A549 (cell line): ENCODE measurements around the gene TAF11L13. TPM values are rescaled to one million over a fixed set of nuclear protein-coding genes. Genes with fewer than 3 reads are reported as not detected.
A peak's percentile ranks its signal among the peaks of the same experiment; 100 is the strongest.
"Not testable (repeated sequence)": the region's sequence is repeated elsewhere in the genome, so short reads cannot be mapped to it uniquely, and the experiment has no call there.

Experiments used
- ATAC-seq, 2 experiments: fragments of 200-7000 bp in 1 of 2; fragments of >200 bp in 1 of 2; cut with Nextera tagmentation in 1 of 2; cut with Tn5 transposase in 1 of 2; 3 replicates each; pipeline versions ENCODE4 v1.8.0 to v1.9.1; 2018 to 2020; ENCODE audit warnings: mild to moderate bottlenecking in 1 of 2, moderate library complexity in 1 of 2
- CTCF ChIA-PET: fragments of 300-600 bp; sonication (Branson Sonifier 250); formaldehyde crosslinking; extraction: SDS; loops from one replicate; lab custom pipeline; 2021; ENCODE audit warnings: antibody characterized with exemption, inconsistent platforms; lab: Yijun Ruan, JAX
- POLR2A ChIA-PET: fragments of 350-600 bp; formaldehyde crosslinking; extraction: SDS; loops from one replicate; lab custom pipeline; 2021; ENCODE audit warnings: antibody characterized with exemption, inconsistent platforms; lab: Yijun Ruan, JAX
- DNase-seq, 2 experiments: peaks; one replicate each; pipeline versions ENCODE4 v3.0.0 to v3.0.0-alpha.2; 2011 to 2016; ENCODE audit warnings: low read depth in 1 of 2, low spot score in 1 of 2
- FAIRE-seq: peaks from 2 replicates; lab custom pipeline; 2011; peaks lifted over from hg19 to GRCh38; lab: Jason Lieb, UNC
- H3K27ac ChIP-seq, 2 experiments: fragments of >200 bp; sonication (Bioruptor Twin); formaldehyde crosslinking; 3 replicates each; pipeline ENCODE4 v1.5.1; 2016 to 2017
- H3K4me1 ChIP-seq: fragments of >200 bp; sonication (Bioruptor Twin); formaldehyde crosslinking; 3 replicates; pipeline ENCODE4 v1.6.1; 2016
- H3K4me2 ChIP-seq: fragments of >200 bp; sonication (Bioruptor Twin); formaldehyde crosslinking; 3 replicates; pipeline ENCODE4 v1.6.1; 2016
- H3K4me3 ChIP-seq: fragments of >200 bp; sonication (Bioruptor Twin); formaldehyde crosslinking; 3 replicates; pipeline ENCODE4 v1.5.1; 2016
- H3K9me3 ChIP-seq: fragments of >200 bp; sonication (Bioruptor Twin); formaldehyde crosslinking; 3 replicates; pipeline ENCODE4 v1.6.1; 2016
- ATOH8 ChIP-seq: fragments of 250-450 bp; sonication (Bioruptor Pico); IDR thresholded peaks from 2 replicates; pipeline ENCODE4 v1.5.0; 2020; ENCODE audit warnings: low read depth, mild to moderate bottlenecking, moderate library complexity
- CBX2 ChIP-seq: fragments of 200-600 bp; sonication (generic); IDR thresholded peaks from 2 replicates; pipeline ENCODE4 v1.6.1; 2016; ENCODE audit warnings: low read depth, mild to moderate bottlenecking, borderline replicate concordance
- CBX8 ChIP-seq: fragments of 200-600 bp; sonication (generic); IDR thresholded peaks from 2 replicates; pipeline ENCODE4 v1.6.1; 2016
- CEBPB ChIP-seq, 2 experiments: fragments of >200 bp in 1 of 2; sonication (Bioruptor Twin) in 1 of 2; formaldehyde crosslinking in 1 of 2; IDR thresholded peaks; 2 replicates each; pipeline ENCODE4 v1.6.1; 2012 to 2016
- CHD2 ChIP-seq: fragments of 150-350 bp; IDR thresholded peaks from 2 replicates; pipeline ENCODE4 v1.6.1; 2014; ENCODE audit warnings: low read length; ENCODE audit not compliant: partially characterized antibody
- CHD4 ChIP-seq: fragments of 200-600 bp; sonication (generic); IDR thresholded peaks from 2 replicates; pipeline ENCODE4 v1.6.1; 2016; ENCODE audit warnings: antibody characterized with exemption, mild to moderate bottlenecking, borderline replicate concordance
- CTCF ChIP-seq: fragments of >200 bp; sonication (Bioruptor Twin); formaldehyde crosslinking; IDR thresholded peaks from 3 replicates; pipeline ENCODE4 v1.5.1; 2016
- EHF ChIP-seq: fragments of 250-450 bp; sonication (Bioruptor Pico); IDR thresholded peaks from 2 replicates; pipeline ENCODE4 v1.5.0; 2020; ENCODE audit warnings: mild to moderate bottlenecking
- EP300 ChIP-seq, 2 experiments: fragments of >200 bp; sonication (Bioruptor Twin); formaldehyde crosslinking; IDR thresholded peaks; 2 replicates in 1 of 2; 3 replicates in 1 of 2; pipeline ENCODE4 v1.6.1; 2016 to 2017
- FOSL2 ChIP-seq, 2 experiments: fragments of 450-650 bp in 1 of 2; fragments of >200 bp in 1 of 2; sonication (Bioruptor Twin) in 1 of 2; formaldehyde crosslinking; IDR thresholded peaks; 2 replicates each; pipeline versions ENCODE4 v1.5.0 to v1.6.1; 2016 to 2020; ENCODE audit warnings: mild to moderate bottlenecking in 1 of 2, moderate library complexity in 1 of 2
- FOXS1 ChIP-seq: fragments of 250-450 bp; sonication (Bioruptor Pico); IDR thresholded peaks from 2 replicates; pipeline ENCODE4 v1.5.0; 2020; ENCODE audit warnings: mild to moderate bottlenecking, moderate library complexity
- HEYL ChIP-seq: fragments of 250-450 bp; sonication (Bioruptor Pico); IDR thresholded peaks from 2 replicates; pipeline ENCODE4 v1.8.0; 2021; ENCODE audit warnings: mild to moderate bottlenecking, moderate library complexity
- HOXB13 ChIP-seq: fragments of 250-450 bp; sonication (Bioruptor Pico); IDR thresholded peaks from 2 replicates; pipeline ENCODE4 v1.5.0; 2020; ENCODE audit warnings: low read depth, mild to moderate bottlenecking, moderate library complexity
- JUNB ChIP-seq: fragments of >200 bp; sonication (Bioruptor Twin); formaldehyde crosslinking; IDR thresholded peaks from 2 replicates; pipeline ENCODE4 v1.6.1; 2016
- KDM1A ChIP-seq: fragments of 200-600 bp; sonication (generic); IDR thresholded peaks from 2 replicates; pipeline ENCODE4 v1.6.1; 2016; ENCODE audit warnings: low read depth, mild to moderate bottlenecking
- MAZ ChIP-seq: fragments of 150-350 bp; IDR thresholded peaks from 2 replicates; pipeline ENCODE4 v1.6.1; 2014; ENCODE audit warnings: antibody characterized with exemption, low read depth, low read length, borderline replicate concordance
- NFE2L2 ChIP-seq: fragments of 150-350 bp; conservative IDR thresholded peaks from 2 replicates; pipeline ENCODE4 v1.6.1; 2014; ENCODE audit warnings: low read length
- POLR2AphosphoS2 ChIP-seq: conservative IDR thresholded peaks from 2 replicates; pipeline ENCODE4 v1.6.1; 2012; ENCODE audit warnings: low read length, improper control_type of control experiment, inconsistent platforms
- RARB ChIP-seq: fragments of 250-450 bp; sonication (Bioruptor Pico); IDR thresholded peaks from 2 replicates; pipeline ENCODE4 v1.8.0; 2021; ENCODE audit warnings: mild to moderate bottlenecking, moderate library complexity
- RFX5 ChIP-seq: fragments of 450-650 bp; IDR thresholded peaks from 2 replicates; pipeline ENCODE4 v1.7.1; 2014; ENCODE audit warnings: antibody characterized with exemption, mild to moderate bottlenecking, moderate library complexity
- TFCP2L1 ChIP-seq: fragments of 250-450 bp; sonication (Bioruptor Pico); IDR thresholded peaks from 2 replicates; pipeline ENCODE4 v1.5.0; 2021; ENCODE audit warnings: mild to moderate bottlenecking
- TP53 ChIP-seq: fragments of 250-450 bp; sonication (Bioruptor Pico); IDR thresholded peaks from 2 replicates; pipeline ENCODE4 v1.5.0; 2021; ENCODE audit warnings: mild to moderate bottlenecking, moderate library complexity
- USF2 ChIP-seq: fragments of 450-650 bp; IDR thresholded peaks from 2 replicates; pipeline ENCODE4 v1.6.1; 2014; ENCODE audit warnings: antibody characterized with exemption
- ZNF302 ChIP-seq: fragments of 250-450 bp; sonication (Bioruptor Pico); IDR thresholded peaks from 2 replicates; pipeline ENCODE4 v1.9.0; 2021; ENCODE audit warnings: inconsistent platforms, mild to moderate bottlenecking, moderate library complexity
- WGBS: methylation state at CpG from one replicate; pipeline ENCODE4 v1.1.6; 2017; ENCODE audit errors: missing lambda C conversion rate; 5-methylcytosine and 5-hydroxymethylcytosine counted together
- polyA plus RNA-seq, 4 experiments: library from polyadenylated mRNA; depleted of rRNA in 3 of 4; stranded (reverse); fragments of >200 nt; fragmentation: RNase III in 1 of 4; extraction: RNeasy Plus Mini Kit Qiagen cat#74134 plus additional on column Dnase treatment in 1 of 4; gene quantifications; 2 replicates in 3 of 4; 3 replicates in 1 of 4; pipeline ENCODE4 v1.2.3, GENCODE V29; 2011 to 2017
- TF ChIP-seq, protein P1 (sequence below): fragments of 200-600 bp; sonication (generic); IDR thresholded peaks from 2 replicates; pipeline ENCODE4 v1.6.1; 2016; ENCODE audit warnings: antibody characterized with exemption, mild to moderate bottlenecking, moderate library complexity
- TF ChIP-seq, protein P2 (sequence below): IDR thresholded peaks from 2 replicates; pipeline ENCODE4 v1.6.1; 2012; ENCODE audit warnings: low read depth, borderline replicate concordance

TAF11L13 gene
- polyA plus RNA-seq, 2 of the 4 experiments (the other 2 are of a cell fraction) = not detected

GRCh38 chr5:17610092-17610491 is 21.8 kb upstream of the TAF11L13 start, which contains the start of gene TAF11L12:
TAF11L12 (plus strand) TSS chr5:17610392.
- ATAC-seq, CTCF ChIA-PET, H3K27ac ChIP-seq, H3K4me1 ChIP-seq, H3K4me3 ChIP-seq, H3K9me3 ChIP-seq, POLR2A ChIA-PET, DNase-seq, H3K4me2 ChIP-seq: not testable (repeated sequence)
- peak; percentile 56 for FAIRE-seq
- WGBS = 88% methylated on average over 2 of the region's 2 CpGs

- CTCF ChIA-PET = no interaction called here
- WGBS = 87% methylated on average over 16 of the region's 17 CpGs
Measured at GRCh38 chr5:17614872-17615605, 16.8 kb upstream of the TAF11L13 start.

DNA sequence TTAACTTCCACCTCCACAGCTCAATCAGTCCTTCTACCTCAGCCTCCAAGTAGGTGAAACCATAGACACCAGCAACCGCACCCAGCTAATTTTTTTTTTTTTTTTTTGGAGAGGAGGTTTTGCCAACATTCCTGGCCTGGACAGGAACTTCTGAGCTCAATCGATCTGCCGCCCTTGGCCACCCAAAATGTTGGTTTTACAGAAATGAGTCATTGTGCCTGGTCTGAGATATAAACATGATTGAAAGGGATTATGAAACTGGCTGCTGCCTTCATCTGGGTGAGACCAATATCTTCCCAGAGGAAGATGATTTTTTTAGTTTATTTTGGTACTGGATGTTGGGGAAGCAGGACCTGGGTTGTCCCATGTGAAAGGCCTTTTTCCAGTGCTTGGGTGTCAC is 12.5 kb upstream of the TAF11L13 start:
- Histone ChIP-seq H3K4me1 (peaks cover 7% of the 10 kb centered on the region), H3K27ac (peak overlapping the region in 1 of 2 experiments; percentile 55; a peak in 2 of 6 replicates), H3K4me3 (no peak overlapping the region), H3K9me3 (no peaks in the 10 kb centered on the region), H3K4me2 (peak overlapping the region; percentile 5; the same call in 2 of the 3 replicates)
- ChIA-PET POLR2A (no interaction called here), CTCF (no interaction called here)
- peak in 1 of 2 experiments; percentile 7 for DNase-seq
- 36% methylated on average over 3 of the region's 3 CpGs for WGBS
- no peak for ATAC-seq
- FAIRE-seq = no peak
- TF ChIP-seq ZNF302 (CRISPR knock-in tag) (no peak), CHD4 (no peak), FOXS1 (CRISPR knock-in tag) (no peak), TP53 (CRISPR knock-in tag) (no peak), TFCP2L1 (CRISPR knock-in tag) (no peak), USF2 (no peak), CEBPB (IDR thresholded peaks at IDR 0.05) (no peak), CBX8 (no peak), HEYL (no peak), ATOH8 (CRISPR knock-in tag) (no peak), KDM1A (no peak)

More at GRCh38 chr5:17614872-17615605, 16.8 kb upstream of the TAF11L13 start:
- H3K4me3 ChIP-seq = no peak overlapping the region
- H3K4me1 ChIP-seq = peaks cover 7% of the 10 kb centered on the region
- no peaks in the 10 kb centered on the region for H3K9me3 ChIP-seq
- no peak overlapping the region for H3K4me2 ChIP-seq
- TF ChIP-seq NFE2L2 (no peak), RARB (CRISPR knock-in tag) (no peak), HOXB13 (no peak), POLR2AphosphoS2 (no peak), RFX5 (no peak), CBX2 (no peak), EHF (CRISPR knock-in tag) (no peak), CTCF (no peak), MAZ (no peak), EP300 (IDR thresholded peaks at IDR 0.05) (no peak), FOSL2 (IDR thresholded peaks at IDR 0.05) (no peak), FOSL2 (CRISPR knock-in tag; IDR thresholded peaks at IDR 0.05) (no peak), CHD2 (no peak), JUNB (no peak)
- TF ChIP-seq, protein P1, sequence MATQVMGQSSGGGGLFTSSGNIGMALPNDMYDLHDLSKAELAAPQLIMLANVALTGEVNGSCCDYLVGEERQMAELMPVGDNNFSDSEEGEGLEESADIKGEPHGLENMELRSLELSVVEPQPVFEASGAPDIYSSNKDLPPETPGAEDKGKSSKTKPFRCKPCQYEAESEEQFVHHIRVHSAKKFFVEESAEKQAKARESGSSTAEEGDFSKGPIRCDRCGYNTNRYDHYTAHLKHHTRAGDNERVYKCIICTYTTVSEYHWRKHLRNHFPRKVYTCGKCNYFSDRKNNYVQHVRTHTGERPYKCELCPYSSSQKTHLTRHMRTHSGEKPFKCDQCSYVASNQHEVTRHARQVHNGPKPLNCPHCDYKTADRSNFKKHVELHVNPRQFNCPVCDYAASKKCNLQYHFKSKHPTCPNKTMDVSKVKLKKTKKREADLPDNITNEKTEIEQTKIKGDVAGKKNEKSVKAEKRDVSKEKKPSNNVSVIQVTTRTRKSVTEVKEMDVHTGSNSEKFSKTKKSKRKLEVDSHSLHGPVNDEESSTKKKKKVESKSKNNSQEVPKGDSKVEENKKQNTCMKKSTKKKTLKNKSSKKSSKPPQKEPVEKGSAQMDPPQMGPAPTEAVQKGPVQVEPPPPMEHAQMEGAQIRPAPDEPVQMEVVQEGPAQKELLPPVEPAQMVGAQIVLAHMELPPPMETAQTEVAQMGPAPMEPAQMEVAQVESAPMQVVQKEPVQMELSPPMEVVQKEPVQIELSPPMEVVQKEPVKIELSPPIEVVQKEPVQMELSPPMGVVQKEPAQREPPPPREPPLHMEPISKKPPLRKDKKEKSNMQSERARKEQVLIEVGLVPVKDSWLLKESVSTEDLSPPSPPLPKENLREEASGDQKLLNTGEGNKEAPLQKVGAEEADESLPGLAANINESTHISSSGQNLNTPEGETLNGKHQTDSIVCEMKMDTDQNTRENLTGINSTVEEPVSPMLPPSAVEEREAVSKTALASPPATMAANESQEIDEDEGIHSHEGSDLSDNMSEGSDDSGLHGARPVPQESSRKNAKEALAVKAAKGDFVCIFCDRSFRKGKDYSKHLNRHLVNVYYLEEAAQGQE = no peak
- TF ChIP-seq, protein P2, sequence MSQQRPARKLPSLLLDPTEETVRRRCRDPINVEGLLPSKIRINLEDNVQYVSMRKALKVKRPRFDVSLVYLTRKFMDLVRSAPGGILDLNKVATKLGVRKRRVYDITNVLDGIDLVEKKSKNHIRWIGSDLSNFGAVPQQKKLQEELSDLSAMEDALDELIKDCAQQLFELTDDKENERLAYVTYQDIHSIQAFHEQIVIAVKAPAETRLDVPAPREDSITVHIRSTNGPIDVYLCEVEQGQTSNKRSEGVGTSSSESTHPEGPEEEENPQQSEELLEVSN = no peak
- FAIRE-seq (no peak), DNase-seq (no peak), ATAC-seq (no peak)
- no peak overlapping the region for H3K27ac ChIP-seq
- POLR2A ChIA-PET = no interaction called here
